CD4-positive, CD25-positive, alpha-beta regulatory T cell (primary cell): ENCODE results near the gene DLG5. TPM values are rescaled to one million over a fixed set of nuclear protein-coding genes. Genes with fewer than 3 reads are reported as not detected.

Experiments
- ATAC-seq, 2 donors: fragments of 150-1000 bp; cut with Tn5 transposase; one replicate each; pipeline ENCODE4 v1.10.0; 2021; ENCODE audit warnings: low read depth in 2 of 2, moderate number of reproducible peaks in 2 of 2, moderate library complexity in 1 of 2
- DNase-seq, 3 donors: peaks; one replicate each; pipeline versions ENCODE4 v3.0.0 to v3.0.0-alpha.2; 2012 to 2022; ENCODE audit warnings: mixed read lengths in 1 of 3
- H3K27ac ChIP-seq: one replicate; pipeline ENCODE4 v1.7.0; 2013; ENCODE audit warnings: mild to moderate bottlenecking, low read length; ENCODE audit not compliant: insufficient read depth, poor library complexity, severe bottlenecking
- H3K27me3 ChIP-seq: one replicate; pipeline ENCODE4 v1.7.0; 2013; ENCODE audit warnings: low read length; ENCODE audit not compliant: control insufficient read depth, insufficient read depth
- H3K36me3 ChIP-seq: one replicate; pipeline ENCODE4 v1.7.0; 2013; ENCODE audit warnings: mild to moderate bottlenecking, low read length, moderate library complexity; ENCODE audit not compliant: control insufficient read depth, insufficient read depth
- H3K4me1 ChIP-seq: 2 replicates; pipeline ENCODE4 v1.7.0; 2013; ENCODE audit warnings: mild to moderate bottlenecking, low read length; ENCODE audit not compliant: insufficient read depth, control insufficient read depth, poor library complexity, severe bottlenecking
- H3K4me3 ChIP-seq: one replicate; pipeline ENCODE4 v1.7.0; 2013; ENCODE audit warnings: low read depth, mild to moderate bottlenecking, low read length, moderate library complexity
- H3K9me3 ChIP-seq, 2 experiments: 1 replicate in 1 of 2; 2 replicates in 1 of 2; pipeline ENCODE4 v1.7.0; 2013; ENCODE audit warnings: low read length in 2 of 2, mild to moderate bottlenecking in 1 of 2, moderate library complexity in 1 of 2; ENCODE audit not compliant: control insufficient read depth in 2 of 2
- H3K27ac Mint-ChIP-seq, 3 donors: one replicate each; pipeline ENCODE4 v1.8.0; 2020 to 2022; ENCODE audit warnings: mild to moderate bottlenecking in 3 of 3, mixed read lengths in 3 of 3, moderate library complexity in 2 of 3
- H3K27me3 Mint-ChIP-seq: one replicate; pipeline ENCODE4 v1.8.0; 2022; ENCODE audit warnings: mild to moderate bottlenecking, mixed read lengths
- H3K36me3 Mint-ChIP-seq: one replicate; pipeline ENCODE4 v1.8.0; 2020; ENCODE audit warnings: mixed read lengths
- H3K4me1 Mint-ChIP-seq, 4 donors: one replicate each; pipeline ENCODE4 v1.8.0; 2020 to 2022; ENCODE audit warnings: mixed read lengths in 4 of 4, mild to moderate bottlenecking in 1 of 4
- H3K4me3 Mint-ChIP-seq, 4 donors: one replicate each; pipeline ENCODE4 v1.8.0; 2020 to 2022; ENCODE audit warnings: mild to moderate bottlenecking in 4 of 4, mixed read lengths in 4 of 4, moderate library complexity in 3 of 4
- H3K9me3 Mint-ChIP-seq, 7 donors: one replicate each; pipeline ENCODE4 v1.8.0; 2020 to 2022; ENCODE audit warnings: mixed read lengths in 7 of 7, mild to moderate bottlenecking in 3 of 7, moderate library complexity in 2 of 7
- polyA plus RNA-seq, 4 donors: library from polyadenylated mRNA; unstranded; fragments of 300-500 nt; fragmentation: Illumina TruSeq; gene quantifications; one replicate each; pipeline ENCODE4 v1.2.3, GENCODE V29; 2021
- total RNA-seq: library from RNA; stranded (reverse); gene quantifications from one replicate; pipeline ENCODE4 v1.2.3, GENCODE V29; 2022

The DLG5 gene
- total and polyA plus RNA-seq, 5 donors from 2014 or later, result 0.06 to 3.7 (median 0.14) TPM; not detected in 1

GRCh38 chr10:77884181-77884580, 42.4 kb downstream of the DLG5 start:
- Mint-ChIP-seq H3K4me3 (no peak overlapping the region), H3K9me3 (peaks cover 0 to 1% (median 0%) of the 10 kb centered on the region in 7 donors), H3K36me3 (no peaks in the 10 kb centered on the region), H3K27ac (no peak overlapping the region), H3K4me1 (peaks cover 0 to 2% (median 0%) of the 10 kb centered on the region in 4 donors), H3K27me3 (peaks cover 3% of the 10 kb centered on the region)
- Histone ChIP-seq H3K9me3 (no peaks in the 10 kb centered on the region), H3K27me3 (no peaks in the 10 kb centered on the region), H3K27ac (no peak overlapping the region), H3K4me3 (no peak overlapping the region), H3K36me3 (no peaks in the 10 kb centered on the region), H3K4me1 (no peaks in the 10 kb centered on the region)
- DNase-seq (no peak), ATAC-seq (no peak)

- H3K27ac Mint-ChIP-seq, result no peak overlapping the region
- no peak for ATAC-seq
- peaks cover 0 to 1% (median 0%) of the 10 kb centered on the region in 7 donors for H3K9me3 Mint-ChIP-seq
Observed at GRCh38 chr10:77881636-77882035, 44.9 kb downstream of the DLG5 start.

GRCh38 chr10:77881222-77881621, 45.3 kb downstream of the DLG5 start:
- Histone ChIP-seq H3K27me3 (no peaks in the 10 kb centered on the region), H3K4me1 (no peaks in the 10 kb centered on the region), H3K9me3 (no peaks in the 10 kb centered on the region), H3K4me3 (no peak overlapping the region), H3K36me3 (no peaks in the 10 kb centered on the region), H3K27ac (no peak overlapping the region)
- H3K27ac Mint-ChIP-seq, result no peak overlapping the region
- ATAC-seq, result no peak
- H3K4me1 Mint-ChIP-seq, result peaks cover 0 to 6% (median 2%) of the 10 kb centered on the region in 4 donors
- peaks cover 4% of the 10 kb centered on the region for H3K27me3 Mint-ChIP-seq
- H3K9me3 Mint-ChIP-seq, result peaks cover 0 to 1% (median 0%) of the 10 kb centered on the region in 7 donors
- no peak overlapping the region for H3K4me3 Mint-ChIP-seq
- no peak for DNase-seq
- no peaks in the 10 kb centered on the region for H3K36me3 Mint-ChIP-seq

More at GRCh38 chr10:77881636-77882035, 44.9 kb downstream of the DLG5 start:
- Mint-ChIP-seq H3K36me3 (no peaks in the 10 kb centered on the region), H3K4me3 (no peak overlapping the region), H3K27me3 (peaks cover 4% of the 10 kb centered on the region), H3K4me1 (peaks cover 0 to 6% (median 2%) of the 10 kb centered on the region in 4 donors)
- Histone ChIP-seq H3K4me3 (no peak overlapping the region), H3K4me1 (no peaks in the 10 kb centered on the region), H3K27me3 (no peaks in the 10 kb centered on the region), H3K27ac (no peak overlapping the region), H3K36me3 (no peaks in the 10 kb centered on the region), H3K9me3 (no peaks in the 10 kb centered on the region)
- DNase-seq, result no peak

- Mint-ChIP-seq H3K36me3 (no peaks in the 10 kb centered on the region), H3K27me3 (peaks cover 4% of the 10 kb centered on the region), H3K4me1 (peaks cover 0 to 6% (median 2%) of the 10 kb centered on the region in 4 donors), H3K4me3 (no peak overlapping the region), H3K9me3 (no peaks in the 10 kb centered on the region), H3K27ac (no peak overlapping the region)
- ATAC-seq (no peak), DNase-seq (no peak)
- Histone ChIP-seq H3K4me1 (no peaks in the 10 kb centered on the region), H3K27ac (no peak overlapping the region), H3K4me3 (no peak overlapping the region), H3K36me3 (no peaks in the 10 kb centered on the region), H3K27me3 (no peaks in the 10 kb centered on the region), H3K9me3 (no peaks in the 10 kb centered on the region)
Observed at GRCh38 chr10:77879710-77880109, 46.8 kb downstream of the DLG5 start.

- Mint-ChIP-seq H3K27me3 (peaks cover 4% of the 10 kb centered on the region), H3K4me1 (peaks cover 2 to 8% (median 6%) of the 10 kb centered on the region in 4 donors), H3K9me3 (no peaks in the 10 kb centered on the region), H3K27ac (peak overlapping the region in 1 of 3 donors; percentile 58), H3K4me3 (no peak overlapping the region), H3K36me3 (no peaks in the 10 kb centered on the region)
- ATAC-seq (no peak), DNase-seq (no peak)
- Histone ChIP-seq H3K4me3 (no peak overlapping the region), H3K27ac (no peak overlapping the region), H3K9me3 (no peaks in the 10 kb centered on the region), H3K4me1 (peaks cover 1% of the 10 kb centered on the region), H3K36me3 (no peaks in the 10 kb centered on the region), H3K27me3 (no peaks in the 10 kb centered on the region)
Observed at GRCh38 chr10:77879065-77879464, 47.5 kb downstream of the DLG5 start.

GRCh38 chr10:77877441-77878344, 48.9 kb downstream of the DLG5 start:
- Histone ChIP-seq H3K27me3 (no peaks in the 10 kb centered on the region), H3K36me3 (no peaks in the 10 kb centered on the region), H3K4me3 (no peak overlapping the region), H3K27ac (no peak overlapping the region), H3K9me3 (no peaks in the 10 kb centered on the region), H3K4me1 (peaks cover 11% of the 10 kb centered on the region)
- Mint-ChIP-seq H3K4me3 (no peak overlapping the region), H3K27ac (peak overlapping the region in 1 of 3 donors; percentile 65), H3K9me3 (no peaks in the 10 kb centered on the region), H3K27me3 (peaks cover 4% of the 10 kb centered on the region), H3K36me3 (no peaks in the 10 kb centered on the region), H3K4me1 (peaks cover 4 to 21% (median 11%) of the 10 kb centered on the region in 4 donors)
- peak; percentile 23 to 30 for ATAC-seq
- DNase-seq, result peak in 1 of 3 donors; percentile 18

GRCh38 chr10:77875730-77876129, 50.8 kb downstream of the DLG5 start:
- Mint-ChIP-seq H3K36me3 (no peaks in the 10 kb centered on the region), H3K4me3 (no peak overlapping the region), H3K4me1 (peaks cover 4 to 22% (median 14%) of the 10 kb centered on the region in 4 donors), H3K9me3 (no peaks in the 10 kb centered on the region), H3K27ac (no peak overlapping the region), H3K27me3 (peaks cover 4% of the 10 kb centered on the region)
- ATAC-seq, result no peak
- no peaks in the 10 kb centered on the region for H3K36me3 ChIP-seq
- H3K4me1 ChIP-seq, result peaks cover 11% of the 10 kb centered on the region
- H3K27me3 ChIP-seq, result no peaks in the 10 kb centered on the region
- no peak overlapping the region for H3K27ac ChIP-seq
- H3K4me3 ChIP-seq, result no peak overlapping the region
- H3K9me3 ChIP-seq, result no peaks in the 10 kb centered on the region
- DNase-seq, result no peak
